A673 (cell line): ENCODE results near the gene WNT3.

ENCODE experiments used
- CTCF ChIP-seq: fragments of 300-800, 200-600 bp; sonication (generic); conservative IDR thresholded peaks from 2 replicates; pipeline ENCODE4 v1.5.1; 2017; ENCODE audit warnings: low read depth, mild to moderate bottlenecking, antibody characterized with exemption, low read length, moderate library complexity, mixed read lengths
- EZH2 ChIP-seq: fragments of 200-600 bp; sonication (generic); IDR thresholded peaks from 2 replicates; pipeline ENCODE4 v1.6.1; 2017; ENCODE audit warnings: borderline replicate concordance, low read depth, mild to moderate bottlenecking, mixed read lengths, antibody characterized with exemption, low read length; ENCODE audit not compliant: poor library complexity, severe bottlenecking

GRCh38 chr17:46733837-46734475 is 84.5 kb downstream of the WNT3 start:
- TF ChIP-seq CTCF (no peak), EZH2 (no peak)
